ENCODE measurements around the gene CLSTN2. TPM values are rescaled to one million over a fixed set of nuclear protein-coding genes. Genes with fewer than 3 reads are reported as not detected.

CLSTN2 gene
- total RNA-seq, 1 donor from 2014 or later = 12.9 TPM

GRCh38 chr3:140552403-140552802, 617.4 kb downstream of the CLSTN2 start:
- Mint-ChIP-seq H3K4me1 (ENCODE audit: unreplicated experiment) (no peaks in the 10 kb centered on the region), H3K27ac (no peak overlapping the region), H3K36me3 (no peaks in the 10 kb centered on the region), H3K27me3 (no peaks in the 10 kb centered on the region), H3K4me3 (no peak overlapping the region), H3K9me3 (no peaks in the 10 kb centered on the region)
- DNase-seq (ENCODE audit: extremely low spot score, unreplicated experiment) = no peak
- no peak for TF ChIP-seq CTCF (conservative IDR thresholded peaks at IDR 0.05)

- Mint-ChIP-seq H3K36me3 (no peaks in the 10 kb centered on the region), H3K27ac (no peak overlapping the region), H3K4me3 (no peak overlapping the region), H3K9me3 (no peaks in the 10 kb centered on the region), H3K4me1 (ENCODE audit: unreplicated experiment) (no peaks in the 10 kb centered on the region), H3K27me3 (no peaks in the 10 kb centered on the region)
- no peak for TF ChIP-seq CTCF (conservative IDR thresholded peaks at IDR 0.05)
- no peak for DNase-seq (ENCODE audit: extremely low spot score, unreplicated experiment)
Observed at GRCh38 chr3:140552898-140553297, 617.9 kb downstream of the CLSTN2 start.

- Mint-ChIP-seq H3K27ac (no peak overlapping the region), H3K9me3 (no peaks in the 10 kb centered on the region), H3K27me3 (no peaks in the 10 kb centered on the region), H3K4me3 (no peak overlapping the region), H3K36me3 (no peaks in the 10 kb centered on the region), H3K4me1 (ENCODE audit: unreplicated experiment) (no peaks in the 10 kb centered on the region)
- no peak for TF ChIP-seq CTCF (conservative IDR thresholded peaks at IDR 0.05)
- DNase-seq (ENCODE audit: extremely low spot score, unreplicated experiment) = no peak
Observed at GRCh38 chr3:140553591-140553990, 618.6 kb downstream of the CLSTN2 start.

- Mint-ChIP-seq H3K4me3 (no peak overlapping the region), H3K27me3 (no peaks in the 10 kb centered on the region), H3K36me3 (no peaks in the 10 kb centered on the region), H3K9me3 (no peaks in the 10 kb centered on the region), H3K27ac (no peak overlapping the region), H3K4me1 (ENCODE audit: unreplicated experiment) (no peaks in the 10 kb centered on the region)
- no peak for DNase-seq (ENCODE audit: extremely low spot score, unreplicated experiment)
- no peak for TF ChIP-seq CTCF (conservative IDR thresholded peaks at IDR 0.05)
Observed at GRCh38 chr3:140555666-140556065, 620.7 kb downstream of the CLSTN2 start.

GRCh38 chr3:140557476-140557875, 622.5 kb downstream of the CLSTN2 start:
- H3K9me3 Mint-ChIP-seq = no peaks in the 10 kb centered on the region
- DNase-seq (ENCODE audit: extremely low spot score, unreplicated experiment) = no peak
- H3K27me3 Mint-ChIP-seq = no peaks in the 10 kb centered on the region
- no peak for TF ChIP-seq CTCF (conservative IDR thresholded peaks at IDR 0.05)
- H3K4me3 Mint-ChIP-seq = no peak overlapping the region
- H3K36me3 Mint-ChIP-seq = no peaks in the 10 kb centered on the region
- no peaks in the 10 kb centered on the region for H3K4me1 Mint-ChIP-seq (ENCODE audit: unreplicated experiment)
- H3K27ac Mint-ChIP-seq = no peak overlapping the region

GRCh38 chr3:140559546-140559945, 624.6 kb downstream of the CLSTN2 start:
- H3K4me1 Mint-ChIP-seq (ENCODE audit: unreplicated experiment) = no peaks in the 10 kb centered on the region
- peaks cover 3% of the 10 kb centered on the region for H3K27me3 Mint-ChIP-seq
- no peak for TF ChIP-seq CTCF (conservative IDR thresholded peaks at IDR 0.05)
- H3K36me3 Mint-ChIP-seq = no peaks in the 10 kb centered on the region
- H3K9me3 Mint-ChIP-seq = no peaks in the 10 kb centered on the region
- DNase-seq (ENCODE audit: extremely low spot score, unreplicated experiment) = no peak
- no peak overlapping the region for H3K4me3 Mint-ChIP-seq
- no peak overlapping the region for H3K27ac Mint-ChIP-seq
